Stomach (tissue), 9 donors: ENCODE results near the gene NFKBIB. TPM values are rescaled to one million over a fixed set of nuclear protein-coding genes. Genes with fewer than 3 reads are reported as not detected.

ENCODE experiments used
- DNase-seq, 2 donors: peaks; one replicate each; pipeline versions ENCODE4 v3.0.0 to v3.0.0-alpha.2; 2013 to 2019
- H3K27ac ChIP-seq, 5 donors: fragments of 200-600 bp in 4 of 5; sonication (generic) in 4 of 5; one replicate each; pipeline ENCODE4 v1.5.1; 2013 to 2019; ENCODE audit warnings: mild to moderate bottlenecking in 1 of 5, moderate library complexity in 1 of 5
- H3K27me3 ChIP-seq, 3 donors: fragments of 200-600 bp; sonication (generic); one replicate each; pipeline ENCODE4 v1.5.1; 2017 to 2019; ENCODE audit warnings: mixed run types in 1 of 3
- H3K36me3 ChIP-seq, 4 donors: fragments of 200-600 bp; sonication (generic); 1 replicate in 3 of 4; 2 replicates in 1 of 4; pipeline ENCODE4 v1.5.1; 2016 to 2019
- H3K4me1 ChIP-seq, 4 donors: fragments of 200-600 bp; sonication (generic); one replicate each; pipeline ENCODE4 v1.5.1; 2016 to 2019
- H3K4me3 ChIP-seq, 4 donors: fragments of 200-600 bp; sonication (generic) in 3 of 4; one replicate each; pipeline ENCODE4 v1.5.1; 2016 to 2019; ENCODE audit warnings: mild to moderate bottlenecking in 1 of 4
- H3K9me3 ChIP-seq, 4 donors: fragments of 200-600 bp; sonication (generic); one replicate each; pipeline ENCODE4 v1.5.1; 2016 to 2019
- CTCF ChIP-seq, 7 experiments: fragments of 450-650 bp in 4 of 7; fragments of 200-600 bp in 3 of 7; sonication (generic) in 3 of 7; IDR thresholded peaks; one replicate each; pipeline ENCODE4 v1.5.1; 2016 to 2019; ENCODE audit warnings: antibody characterized with exemption in 7 of 7, control low read depth in 2 of 7, mild to moderate bottlenecking in 1 of 7
- EP300 ChIP-seq: sonication (generic); formaldehyde crosslinking; IDR thresholded peaks from one replicate; pipeline ENCODE4 v1.6.1; 2017; ENCODE audit warnings: antibody characterized with exemption
- POLR2A ChIP-seq, 4 donors: fragments of 450-650 bp; IDR thresholded peaks; one replicate each; pipeline ENCODE4 v1.6.1; 2016; ENCODE audit warnings: antibody characterized with exemption in 4 of 4, control low read depth in 2 of 4, mild to moderate bottlenecking in 1 of 4, moderate library complexity in 1 of 4
- POLR2AphosphoS5 ChIP-seq, 3 donors: sonication (generic); formaldehyde crosslinking; IDR thresholded peaks; one replicate each; pipeline ENCODE4 v1.6.1; 2016; ENCODE audit warnings: antibody characterized with exemption in 3 of 3
- WGBS, 5 donors: extraction: QIAGEN DNeasy Blood & Tissue Kit in 3 of 5; methylation state at CpG; one replicate each; pipeline versions ENCODE4 v1.1.5 to v1.1.7; 2013 to 2018; 5-methylcytosine and 5-hydroxymethylcytosine counted together
- intact Hi-C: fragments of 100-400 bp; cut with DNase I; formaldehyde crosslinking; loops from one replicate; pipeline ENCODE4 v1.15.1; 2023; ENCODE audit warnings: low total_unique reads
- polyA plus RNA-seq, 3 donors: library from polyadenylated mRNA; stranded (reverse); fragments of 200-250 nt; gene quantifications; one replicate each; pipeline ENCODE4 v1.2.3, GENCODE V29; 2013
- total RNA-seq, 5 donors: library from RNA; depleted of rRNA; stranded (reverse); fragments of >200 nt; gene quantifications; one replicate each; pipeline versions ENCODE4 v1.1.0 to v1.2.3, GENCODE V29; 2014 to 2016
- donor health status: healthy with polysubstance abuse.
- donor health status: Bipolar disorder and iron deficiency.
- donor health status: healthy.

NFKBIB gene
- total and polyA plus RNA-seq, 8 donors = 5.4 to 93.3 (median 29.6) TPM; not detected in 1

- Histone ChIP-seq H3K36me3 (no peaks in the 10 kb centered on the region), H3K4me3 (no peak overlapping the region), H3K27me3 (no peaks in the 10 kb centered on the region), H3K4me1 (peaks cover 15 to 57% (median 46%) of the 10 kb centered on the region in 4 donors), H3K9me3 (no peaks in the 10 kb centered on the region), H3K27ac (no peak overlapping the region)
- no peak for TF ChIP-seq POLR2AphosphoS5 (IDR thresholded peaks at IDR 0.05)
- TF ChIP-seq EP300 = no peak
- no peak for TF ChIP-seq POLR2A (IDR thresholded peaks at IDR 0.05)
- TF ChIP-seq CTCF (IDR thresholded peaks at IDR 0.05) = no peak
- 84 to 92% (median 88%) methylated on average over 10 of the region's 10 CpGs for WGBS, 5 donors
- DNase-seq = no peak
- intact Hi-C loops = no loop called here
Measured at GRCh38 chr19:38867171-38867780, 32.5 kb upstream of the NFKBIB start.

- no peak for DNase-seq
- H3K36me3 ChIP-seq = no peaks in the 10 kb centered on the region
- WGBS, 5 donors = 82 to 93% (median 90%) methylated on average over 5 to 6 of the region's 6 CpGs
- H3K27me3 ChIP-seq = no peaks in the 10 kb centered on the region
- TF ChIP-seq POLR2A (IDR thresholded peaks at IDR 0.05) (no peak), POLR2AphosphoS5 (IDR thresholded peaks at IDR 0.05) (no peak), EP300 (no peak), CTCF (IDR thresholded peaks at IDR 0.05) (no peak)
- H3K4me1 ChIP-seq = peaks cover 8 to 44% (median 35%) of the 10 kb centered on the region in 4 donors
- no peaks in the 10 kb centered on the region for H3K9me3 ChIP-seq
- H3K4me3 ChIP-seq = peak overlapping the region in 1 of 4 donors; percentile 56
- intact Hi-C loops = no loop called here
- no peak overlapping the region for H3K27ac ChIP-seq
Measured at GRCh38 chr19:38868551-38868950, 31.2 kb upstream of the NFKBIB start.

- DNase-seq = no peak
- Histone ChIP-seq H3K9me3 (no peaks in the 10 kb centered on the region), H3K4me1 (peaks cover 8 to 39% (median 30%) of the 10 kb centered on the region in 4 donors), H3K4me3 (peak overlapping the region; percentile 47 to 56 (median 48)), H3K27ac (peak overlapping the region; percentile 28 to 74 (median 64)), H3K36me3 (no peaks in the 10 kb centered on the region), H3K27me3 (no peaks in the 10 kb centered on the region)
- intact Hi-C loops = no loop called here
- 17 to 50% (median 29%) methylated on average over 20 to 34 of the region's 34 CpGs for WGBS, 5 donors
- TF ChIP-seq POLR2A (IDR thresholded peaks at IDR 0.05) = no peak
- TF ChIP-seq EP300 = no peak
- no peak for TF ChIP-seq POLR2AphosphoS5 (IDR thresholded peaks at IDR 0.05)
- no peak for TF ChIP-seq CTCF (IDR thresholded peaks at IDR 0.05)
Measured at GRCh38 chr19:38869160-38869835, 30.5 kb upstream of the NFKBIB start.

- Histone ChIP-seq H3K27ac (peak overlapping the region; percentile 28 to 74 (median 64)), H3K36me3 (no peaks in the 10 kb centered on the region), H3K9me3 (no peaks in the 10 kb centered on the region), H3K4me3 (peak overlapping the region; percentile 47 to 56 (median 48)), H3K27me3 (no peaks in the 10 kb centered on the region), H3K4me1 (peaks cover 8 to 35% (median 26%) of the 10 kb centered on the region in 4 donors)
- intact Hi-C loops = no loop called here
- 19 to 60% (median 20%) methylated on average over 19 to 62 of the region's 62 CpGs for WGBS, 5 donors
- peak in 5 of 7 experiments; percentile 74 to 94 (median 82) for TF ChIP-seq CTCF (IDR thresholded peaks at IDR 0.05)
- no peak for TF ChIP-seq POLR2A (IDR thresholded peaks at IDR 0.05)
- TF ChIP-seq POLR2AphosphoS5 (IDR thresholded peaks at IDR 0.05) = peak; percentile 43 to 88 (median 77)
- peak; percentile 95 to 96 for DNase-seq
Measured at GRCh38 chr19:38869836-38870607, 29.7 kb upstream of the NFKBIB start.
